ENCODE measurements around the gene LOXHD1.

Gene LOXHD1

GRCh38 chr18:46445522-46446313 lies 211.3 kb downstream of the LOXHD1 start:
- peak; percentile 45 for DNase-seq (ENCODE audit: low spot score)

DNA sequence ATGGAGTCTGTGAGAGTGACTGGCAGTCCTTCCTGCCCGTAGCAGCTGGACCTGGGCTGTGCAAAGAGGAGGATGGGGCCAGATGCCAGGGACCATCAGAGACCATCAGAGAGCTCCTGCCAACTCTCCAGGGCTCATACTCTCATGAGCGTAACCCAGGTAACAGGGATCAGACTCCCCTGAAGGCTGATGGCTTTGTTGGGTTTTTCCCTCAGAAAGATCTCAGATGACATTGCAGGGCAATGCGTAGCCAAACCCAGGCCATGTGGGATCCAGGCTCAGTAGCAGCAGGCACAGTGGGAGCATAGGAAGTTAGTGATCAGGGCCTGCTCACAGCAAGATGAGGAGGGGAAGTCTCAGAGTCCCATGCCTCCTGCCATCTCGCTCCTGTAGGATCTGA lies 218.0 kb downstream of the LOXHD1 start:
- no peak for DNase-seq (ENCODE audit: low spot score)

GRCh38 chr18:46437061-46437460 lies 220.0 kb downstream of the LOXHD1 start:
- DNase-seq (ENCODE audit: low spot score): no peak

DNA sequence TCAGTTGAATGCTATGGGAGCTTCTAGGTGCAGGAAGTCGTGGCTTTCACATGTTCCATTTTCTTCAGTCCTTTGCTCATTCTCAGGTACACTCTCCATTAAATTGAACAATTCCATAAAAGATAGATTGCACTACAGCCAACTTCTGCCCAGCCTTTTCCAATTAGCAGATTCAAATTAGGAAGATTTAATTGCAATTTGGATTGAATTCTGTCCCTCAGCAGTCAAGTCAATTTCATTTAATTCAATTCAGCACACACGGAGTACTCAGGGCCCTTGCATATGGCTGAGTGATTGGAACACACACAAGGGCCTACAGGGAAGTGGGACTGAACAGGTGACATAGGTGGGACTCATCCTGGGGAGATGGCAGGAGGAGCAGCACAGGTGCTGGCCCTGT lies 220.4 kb downstream of the LOXHD1 start:
- DNase-seq (ENCODE audit: low spot score): no peak

GRCh38 chr18:46435031-46435430 lies 222.0 kb downstream of the LOXHD1 start:
- no peak for DNase-seq (ENCODE audit: low spot score)

DNA sequence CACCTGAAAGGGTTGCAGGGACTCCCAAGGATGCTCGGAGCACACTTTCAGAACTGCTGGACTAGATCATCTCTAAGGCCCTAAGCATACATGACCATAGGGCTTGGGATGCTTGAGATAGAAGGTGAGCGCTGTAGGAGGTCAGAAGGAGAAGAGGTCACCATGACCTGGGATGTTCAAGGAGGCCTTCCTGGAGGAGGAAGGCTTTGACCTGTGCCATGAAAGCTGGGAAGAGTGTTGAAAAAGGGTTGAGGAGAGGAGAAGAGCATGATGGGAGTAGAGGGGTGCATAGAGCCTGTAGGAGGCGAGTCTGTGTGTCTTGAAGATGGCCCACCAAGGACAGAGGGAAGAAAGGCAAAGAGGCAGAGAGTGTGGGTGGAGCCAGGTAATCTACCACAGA lies 222.4 kb downstream of the LOXHD1 start:
- no peak for DNase-seq (ENCODE audit: low spot score)

- no peak for DNase-seq (ENCODE audit: low spot score)
Observed at GRCh38 chr18:46433121-46433826, 223.7 kb downstream of the LOXHD1 start.

GRCh38 chr18:46431522-46432171 lies 225.4 kb downstream of the LOXHD1 start:
- DNase-seq (ENCODE audit: low spot score): no peak

- no peak for DNase-seq (ENCODE audit: low spot score)
Observed at GRCh38 chr18:46429649-46430224, 227.3 kb downstream of the LOXHD1 start.

DNA sequence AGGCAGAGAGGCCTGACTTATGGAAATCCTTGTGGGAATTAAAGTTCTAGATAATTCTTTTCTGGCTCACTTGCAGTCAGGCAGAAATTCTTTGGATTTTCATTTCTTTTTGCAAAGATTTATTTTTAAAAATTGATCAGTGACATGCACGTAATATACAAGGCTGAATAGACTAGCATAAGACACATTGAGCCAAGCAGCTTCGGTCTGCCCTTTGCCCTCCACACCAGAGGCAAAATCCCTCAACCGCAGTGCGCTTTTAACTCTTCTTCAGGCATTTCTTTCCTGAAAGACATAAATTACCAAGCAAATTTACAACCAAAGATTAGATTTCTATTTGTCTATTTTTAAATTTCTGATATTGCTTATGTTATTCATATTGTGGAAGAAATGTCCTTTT lies 227.9 kb downstream of the LOXHD1 start:
- no peak for DNase-seq (ENCODE audit: low spot score)

DNA sequence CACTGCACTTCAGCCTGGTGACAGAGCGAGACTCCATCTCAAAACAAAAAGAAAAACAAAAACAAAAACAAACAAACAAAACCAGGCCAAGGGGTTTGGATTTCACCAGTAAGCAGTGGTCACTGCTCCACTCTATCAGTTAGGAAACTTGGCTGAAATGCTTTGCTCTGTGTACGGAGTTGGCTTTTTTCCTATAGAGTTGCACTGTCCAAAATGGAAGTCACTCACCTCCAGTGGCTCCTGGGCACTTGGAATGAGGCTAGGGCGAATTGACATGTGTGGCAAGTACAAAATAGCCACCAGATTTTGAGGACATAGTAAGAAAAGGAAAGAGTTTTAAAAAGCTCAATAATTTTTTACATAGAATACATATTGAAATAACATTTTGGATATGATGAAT lies 228.7 kb downstream of the LOXHD1 start:
- no peak for DNase-seq (ENCODE audit: low spot score)

DNA sequence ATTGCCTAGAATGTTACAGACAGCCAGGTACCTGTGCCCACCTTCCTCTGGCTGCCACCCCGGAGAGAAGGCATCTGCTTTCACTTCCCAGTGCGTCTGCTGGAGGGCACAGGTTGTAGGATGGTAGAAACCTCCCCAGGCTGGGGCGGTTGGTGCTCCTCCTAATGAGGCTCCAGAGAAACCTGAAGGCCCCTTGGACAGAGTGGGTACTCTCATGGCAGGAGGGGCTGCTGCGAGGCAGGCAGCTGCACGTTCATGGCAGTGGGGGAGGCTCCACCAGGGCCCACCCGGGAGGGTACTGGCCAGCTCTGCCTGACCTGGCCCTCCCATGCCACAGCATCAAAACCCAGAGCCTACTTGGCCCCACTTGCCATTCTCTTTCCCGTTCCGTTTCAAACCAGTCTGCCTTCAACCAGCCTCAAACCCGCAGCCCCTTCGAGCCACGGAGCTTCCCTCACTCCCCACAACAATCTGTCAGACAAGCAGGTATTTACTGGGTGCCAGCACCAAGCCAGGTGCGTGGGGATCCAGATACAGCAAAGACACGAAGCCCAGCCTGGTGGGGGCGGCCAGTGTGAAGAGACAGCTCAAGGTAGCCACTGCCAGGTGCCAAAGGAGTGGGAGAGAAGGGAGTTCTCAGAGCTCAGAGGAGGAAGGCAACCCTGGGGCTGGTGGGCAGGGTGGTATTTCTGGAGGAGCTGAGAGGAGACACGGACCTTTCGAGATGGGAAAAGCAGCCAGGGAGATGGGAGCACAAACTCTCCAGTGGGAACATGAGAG lies 229.6 kb downstream of the LOXHD1 start:
- DNase-seq (ENCODE audit: low spot score): no peak

Data from kidney tubule cell (primary cell).